ENCODE results near the gene IFNLR1. TPM values are rescaled to one million over a fixed set of nuclear protein-coding genes. Genes with fewer than 3 reads are reported as not detected.
A peak's percentile ranks its signal among the peaks of the same experiment; 100 is the strongest.

The IFNLR1 gene
- total and polyA plus RNA-seq, 2 donors (not counting 1 experiment from before 2014, with no cell fraction given): under 0.01 to 0.02 TPM

GRCh38 chr1:24147194-24147593, 39.9 kb downstream of the IFNLR1 start:
- DNase-seq (ENCODE audit: low read depth in 2 of 2): no peak
- Histone ChIP-seq H3K27me3 (ENCODE audit: control insufficient read depth, insufficient read depth, low read length) (peaks cover 20% of the 10 kb centered on the region), H3K79me2 (ENCODE audit: control insufficient read depth, insufficient read depth, low read length) (no peaks in the 10 kb centered on the region)

GRCh38 chr1:24142546-24143534, 44.2 kb downstream of the IFNLR1 start, which contains the start of gene IL22RA1:
IL22RA1 (minus strand) TSS chr1:24143140; CDS start chr1:24143082, 58 bp downstream.
- Histone ChIP-seq H3K9ac (ENCODE audit: insufficient read depth, low read length) (no peak within 1 kb of the TSS), H3K4me2 (ENCODE audit: extremely low read depth, insufficient read depth, low read length) (peak within 1 kb of the TSS; percentile 74), H3K4me3 (replicated peaks in 1 of 4; ENCODE audit: control extremely low read depth in 1 of 4, insufficient read depth in 1 of 4, low read depth in 3 of 4, low read length in 4 of 4) (peak within 1 kb of the TSS in 3 of 4 experiments; percentile 33 to 59 (median 50)), H3K27ac (ENCODE audit: insufficient read depth, low read length) (no peak within 1 kb of the TSS), H4K20me1 (ENCODE audit: control insufficient read depth, extremely low read depth, insufficient read depth, low read length) (no peaks in the 10 kb centered on the region), H2AFZ (ENCODE audit: low read length) (peak within 1 kb of the TSS; percentile 72), H3K36me3 (ENCODE audit: control insufficient read depth, insufficient read depth, low read length) (no peaks in the 10 kb centered on the region), H3K4me1 (ENCODE audit: control insufficient read depth, extremely low read depth, insufficient read depth, low read length) (no peaks in the 10 kb centered on the region), H3K27me3 (ENCODE audit: control insufficient read depth, insufficient read depth, low read length) (peaks cover 11% of the 10 kb centered on the region), H3K9me3 (ENCODE audit: control insufficient read depth, insufficient read depth, low read depth, low read length) (no peaks in the 10 kb centered on the region), H3K79me2 (ENCODE audit: control insufficient read depth, insufficient read depth, low read length) (no peaks in the 10 kb centered on the region)
- DNase-seq (ENCODE audit: low read depth in 2 of 2): peak in 1 of 2 donors; percentile 20
- TF ChIP-seq CTCF (conservative IDR thresholded peaks at IDR 0.05 in 1 of 2, IDR thresholded peaks at IDR 0.05 in 1 of 2; ENCODE audit: low read depth in 1 of 2, low read length in 2 of 2) (no peak), EZH2 (IDR thresholded peaks at IDR 0.05; ENCODE audit: low read length, missing control alignments) (no peak)

More at GRCh38 chr1:24147194-24147593, 39.9 kb downstream of the IFNLR1 start:
- no peaks in the 10 kb centered on the region for H4K20me1 ChIP-seq (ENCODE audit: control insufficient read depth, extremely low read depth, insufficient read depth, low read length)
- no peak overlapping the region for H3K9ac ChIP-seq (ENCODE audit: insufficient read depth, low read length)
- no peak overlapping the region for H3K4me3 ChIP-seq (replicated peaks in 1 of 4; ENCODE audit: control extremely low read depth in 1 of 4, insufficient read depth in 1 of 4, low read depth in 3 of 4, low read length in 4 of 4)
- H3K4me1 ChIP-seq (ENCODE audit: control insufficient read depth, extremely low read depth, insufficient read depth, low read length): no peaks in the 10 kb centered on the region
- H3K4me2 ChIP-seq (ENCODE audit: extremely low read depth, insufficient read depth, low read length): no peak overlapping the region
- H3K9me3 ChIP-seq (ENCODE audit: control insufficient read depth, insufficient read depth, low read depth, low read length): no peaks in the 10 kb centered on the region
- TF ChIP-seq CTCF (conservative IDR thresholded peaks at IDR 0.05 in 1 of 2, IDR thresholded peaks at IDR 0.05 in 1 of 2; ENCODE audit: low read depth in 1 of 2, low read length in 2 of 2) (no peak), EZH2 (IDR thresholded peaks at IDR 0.05; ENCODE audit: low read length, missing control alignments) (no peak)
- H3K27ac ChIP-seq (ENCODE audit: insufficient read depth, low read length): no peak overlapping the region
- H3K36me3 ChIP-seq (ENCODE audit: control insufficient read depth, insufficient read depth, low read length): no peaks in the 10 kb centered on the region
- no peak overlapping the region for H2AFZ ChIP-seq (ENCODE audit: low read length)

- H3K27ac ChIP-seq (ENCODE audit: insufficient read depth, low read length): no peak overlapping the region
- H3K4me1 ChIP-seq (ENCODE audit: control insufficient read depth, extremely low read depth, insufficient read depth, low read length): no peaks in the 10 kb centered on the region
- H4K20me1 ChIP-seq (ENCODE audit: control insufficient read depth, extremely low read depth, insufficient read depth, low read length): no peaks in the 10 kb centered on the region
- H2AFZ ChIP-seq (ENCODE audit: low read length): no peak overlapping the region
- H3K9ac ChIP-seq (ENCODE audit: insufficient read depth, low read length): no peak overlapping the region
- no peak overlapping the region for H3K4me3 ChIP-seq (replicated peaks in 1 of 4; ENCODE audit: control extremely low read depth in 1 of 4, insufficient read depth in 1 of 4, low read depth in 3 of 4, low read length in 4 of 4)
- peaks cover 11% of the 10 kb centered on the region for H3K27me3 ChIP-seq (ENCODE audit: control insufficient read depth, insufficient read depth, low read length)
- no peak for DNase-seq (ENCODE audit: low read depth in 2 of 2)
- H3K36me3 ChIP-seq (ENCODE audit: control insufficient read depth, insufficient read depth, low read length): no peaks in the 10 kb centered on the region
- no peaks in the 10 kb centered on the region for H3K79me2 ChIP-seq (ENCODE audit: control insufficient read depth, insufficient read depth, low read length)
- no peaks in the 10 kb centered on the region for H3K9me3 ChIP-seq (ENCODE audit: control insufficient read depth, insufficient read depth, low read depth, low read length)
- TF ChIP-seq EZH2 (IDR thresholded peaks at IDR 0.05; ENCODE audit: low read length, missing control alignments): no peak
- H3K4me2 ChIP-seq (ENCODE audit: extremely low read depth, insufficient read depth, low read length): no peak overlapping the region
Measured at GRCh38 chr1:24141311-24141997, 45.6 kb downstream of the IFNLR1 start.

All from fibroblast of lung (primary cell).